Stimulated activated CD8-positive, alpha-beta memory T cell treated with anti-CD3 and anti-CD28 coated beads, Interleukin-4, amount 100 ng/mL, for 4 hours (primary cell): Measurements from ENCODE around the gene SLX9.

Experiments used
- DNase-seq, 2 donors: peaks; one replicate each; pipeline ENCODE4 v3.0.0-alpha.2; 2020; ENCODE audit warnings: low read depth in 2 of 2, low spot score in 1 of 2

SLX9 gene

DNA sequence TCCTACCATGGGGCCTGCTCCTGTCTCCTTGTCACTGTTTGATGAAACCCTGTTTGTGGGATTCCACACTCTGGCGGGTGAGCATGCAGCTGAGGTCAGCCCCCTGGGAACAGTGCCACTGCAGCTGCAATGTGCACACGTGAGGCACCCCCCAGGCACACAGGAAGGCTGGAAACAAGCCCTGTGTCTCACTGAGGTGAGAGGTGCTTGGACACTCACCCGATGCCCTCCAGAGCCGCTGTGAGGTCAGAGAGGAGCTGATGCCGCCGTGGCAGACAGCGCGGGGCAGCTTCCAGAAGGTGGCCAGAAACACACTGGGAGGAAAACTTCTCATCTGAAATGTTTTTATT lies 49.7 kb downstream of the SLX9 start:
- DNase-seq: no peak

DNA sequence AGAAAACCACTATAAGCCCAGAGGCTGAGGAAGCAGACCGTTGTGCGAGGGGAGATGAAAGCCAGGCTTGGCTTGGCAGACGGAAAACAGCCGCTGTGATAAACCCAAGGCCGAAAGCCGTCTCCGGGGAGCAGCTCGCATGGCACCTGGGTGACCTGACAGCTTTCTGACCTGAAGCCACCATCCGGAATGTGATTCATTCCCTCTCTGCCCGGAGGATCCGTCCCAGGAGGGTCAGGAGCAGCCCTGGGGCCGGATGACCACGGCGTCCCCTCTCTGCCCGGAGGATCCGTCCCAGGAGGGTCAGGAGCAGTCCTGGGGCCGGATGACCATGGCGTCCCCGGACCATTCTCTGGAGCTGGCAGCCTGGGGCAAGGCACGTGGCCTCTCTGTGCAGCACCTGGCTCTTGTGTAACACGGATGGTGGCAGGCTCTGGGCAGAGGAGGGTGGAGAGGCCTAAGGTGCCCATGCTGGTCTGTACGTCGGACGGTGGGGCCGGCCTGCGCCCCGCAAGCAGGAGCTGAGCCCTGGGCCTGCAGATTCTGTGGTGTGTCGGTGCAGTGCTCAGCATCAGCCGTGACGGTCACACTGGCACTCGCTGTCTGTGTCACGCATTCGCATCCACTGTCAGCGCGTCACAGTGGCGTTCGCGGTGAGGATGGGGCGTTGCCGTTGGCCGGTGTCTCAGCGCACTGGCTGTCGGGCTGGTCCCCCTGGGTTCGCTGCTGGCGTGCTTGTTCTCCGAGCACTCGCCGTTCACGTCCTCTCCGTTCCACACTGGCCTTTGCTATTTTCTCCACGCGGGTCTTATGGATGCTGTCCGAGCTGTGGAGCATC lies 50.3 kb downstream of the SLX9 start:
- no peak for DNase-seq

DNA sequence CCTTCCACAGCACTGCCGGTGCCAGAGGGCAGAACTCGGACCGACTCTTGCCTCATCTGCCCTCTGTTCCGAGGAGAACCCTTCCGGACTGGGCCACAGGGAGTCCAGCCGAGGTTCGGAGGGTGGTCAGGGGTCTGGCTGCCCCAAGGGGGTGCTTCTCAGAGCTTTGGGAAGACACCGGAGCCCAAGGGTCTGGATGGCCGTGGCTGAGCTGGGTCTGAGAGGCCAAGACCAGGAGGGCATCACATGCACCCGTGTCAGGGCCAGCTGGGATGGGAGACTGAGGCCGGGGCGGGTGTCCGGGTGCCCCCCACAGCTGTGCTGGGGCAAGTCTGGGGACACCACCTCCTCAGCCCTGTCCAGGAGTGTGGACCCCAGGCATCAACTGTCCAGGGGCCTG lies 51.1 kb downstream of the SLX9 start:
- DNase-seq: no peak

DNA sequence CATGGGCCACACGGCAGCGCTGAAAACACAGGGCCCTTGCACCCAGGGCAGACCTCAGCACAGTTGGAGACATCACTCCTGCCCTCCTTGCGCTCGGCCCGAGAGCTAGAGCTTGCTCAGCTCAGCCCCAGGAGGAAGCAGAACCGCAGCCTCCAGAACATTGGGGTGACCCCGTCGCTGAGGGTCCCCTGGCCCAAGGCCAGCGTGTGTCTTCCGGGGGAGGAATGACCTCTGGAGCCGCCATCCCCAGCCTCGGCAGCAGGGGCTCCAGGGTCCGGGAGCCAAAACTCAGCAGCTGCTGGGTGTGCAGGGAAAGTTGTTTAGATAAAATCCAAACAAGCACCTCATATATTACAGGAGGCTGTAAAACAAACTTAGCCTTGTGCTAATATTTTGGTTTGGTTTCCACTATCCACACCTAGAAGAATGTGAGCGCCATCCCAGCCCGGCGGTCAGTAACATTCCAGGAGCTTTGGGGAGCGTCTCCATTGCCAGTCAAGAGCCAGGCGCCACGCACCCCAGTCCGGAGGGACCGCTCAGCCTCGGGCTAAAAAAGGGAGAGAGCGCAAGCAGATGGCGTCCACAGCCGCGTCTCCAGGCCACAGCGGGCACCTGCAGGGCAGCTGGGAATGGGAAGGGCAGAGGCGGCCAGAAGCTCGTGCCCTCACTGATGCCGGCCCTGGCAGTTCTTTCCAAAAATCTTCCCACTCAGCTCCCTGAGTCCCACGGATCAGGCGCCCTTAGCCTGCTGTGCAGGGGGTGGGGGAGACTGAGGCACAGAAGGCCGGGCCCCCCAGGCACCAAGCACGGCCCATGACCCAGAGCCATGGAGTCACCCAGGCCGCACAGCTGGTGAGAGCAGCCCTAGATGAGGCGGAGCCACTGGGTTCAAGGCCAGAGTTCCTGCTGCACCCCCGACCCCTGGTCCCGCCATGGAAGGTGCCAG lies 52.0 kb downstream of the SLX9 start:
- no peak for DNase-seq

DNA sequence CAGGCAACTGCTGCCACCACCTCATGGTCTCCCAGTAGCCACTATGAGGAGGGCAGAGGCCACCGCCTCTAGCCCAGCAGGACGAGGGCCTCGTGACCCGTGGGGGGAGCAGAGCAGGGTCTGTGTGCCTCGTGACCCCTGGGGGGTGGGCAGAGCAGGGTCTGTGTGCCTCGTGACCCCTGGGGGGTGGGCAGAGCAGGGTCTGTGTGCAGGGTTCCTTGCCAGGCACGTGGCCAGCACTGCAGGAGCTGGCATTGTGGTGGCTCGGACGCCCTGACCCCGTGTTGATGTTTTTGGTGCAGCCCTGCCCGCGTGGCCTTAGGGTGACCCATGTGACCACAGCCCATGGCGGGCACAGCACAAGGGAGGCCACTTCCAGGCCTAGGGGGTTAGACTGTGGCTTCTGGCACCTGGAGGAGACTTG lies 52.8 kb downstream of the SLX9 start:
- no peak for DNase-seq

DNA sequence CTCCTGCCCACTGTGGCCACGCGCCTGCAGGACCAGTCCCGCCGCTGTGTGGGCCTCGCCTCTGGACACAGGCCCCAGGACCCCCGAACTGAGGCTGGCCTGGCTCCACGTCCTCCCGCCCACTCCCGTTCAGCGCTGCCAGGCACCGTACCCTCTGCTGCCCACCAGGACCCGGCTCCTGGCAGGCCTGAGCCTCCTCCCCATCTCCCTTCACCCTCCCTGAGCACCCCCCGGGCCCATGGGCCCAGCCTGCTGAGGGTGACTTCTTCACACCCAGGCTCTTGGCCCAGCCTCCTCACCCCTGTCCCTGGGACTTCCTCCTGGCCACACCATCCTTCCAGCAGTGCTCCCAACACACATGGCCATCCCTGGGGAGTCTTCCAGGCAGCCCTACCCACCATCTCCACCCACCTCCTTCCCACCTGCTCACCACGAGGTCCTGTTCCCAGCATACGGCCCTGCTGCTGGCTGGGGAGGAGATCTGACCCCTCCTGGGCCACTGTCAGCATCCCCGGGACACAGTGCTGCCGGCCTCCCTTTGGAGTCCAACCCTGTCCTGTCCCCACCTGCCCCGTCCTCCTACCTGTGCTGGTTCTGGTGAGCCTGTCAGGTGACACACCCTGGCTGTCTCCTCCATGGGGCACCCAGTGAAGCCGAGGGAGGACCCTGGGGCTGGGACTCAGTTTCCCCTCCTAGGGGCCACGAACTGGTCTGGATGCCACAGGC lies 53.7 kb downstream of the SLX9 start:
- DNase-seq: no peak

DNA sequence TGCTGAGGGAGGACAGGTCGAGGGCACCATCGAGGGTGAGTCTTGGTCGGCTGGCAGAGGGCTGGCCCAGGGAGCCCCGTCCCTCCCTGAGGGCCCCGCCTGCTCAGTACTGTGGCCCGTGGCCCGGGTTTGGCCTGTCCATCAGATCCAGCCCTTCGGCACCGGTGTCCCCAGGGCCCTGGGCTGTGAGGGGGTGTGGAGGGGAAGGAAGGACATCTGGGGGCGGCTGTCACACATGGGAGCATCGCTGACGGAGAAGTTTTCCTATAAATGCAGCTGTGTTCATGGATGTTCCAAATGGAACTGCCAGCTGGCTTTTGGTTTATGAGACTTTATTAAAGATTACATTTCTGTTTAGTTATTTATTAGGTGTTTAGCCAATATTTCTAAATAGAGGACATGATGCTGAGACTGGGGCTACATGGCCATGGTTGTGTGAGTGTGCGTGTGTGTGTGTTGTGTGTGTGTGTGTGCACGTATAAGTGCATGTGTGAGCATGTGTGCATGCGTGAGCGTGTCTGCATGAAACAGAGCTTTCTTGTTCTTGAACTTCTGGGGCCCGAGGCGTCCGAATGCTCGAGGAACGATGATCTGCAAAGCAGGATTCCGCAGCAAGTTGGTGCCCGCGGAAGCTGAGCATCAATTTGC lies 54.3 kb downstream of the SLX9 start:
- no peak for DNase-seq

DNA sequence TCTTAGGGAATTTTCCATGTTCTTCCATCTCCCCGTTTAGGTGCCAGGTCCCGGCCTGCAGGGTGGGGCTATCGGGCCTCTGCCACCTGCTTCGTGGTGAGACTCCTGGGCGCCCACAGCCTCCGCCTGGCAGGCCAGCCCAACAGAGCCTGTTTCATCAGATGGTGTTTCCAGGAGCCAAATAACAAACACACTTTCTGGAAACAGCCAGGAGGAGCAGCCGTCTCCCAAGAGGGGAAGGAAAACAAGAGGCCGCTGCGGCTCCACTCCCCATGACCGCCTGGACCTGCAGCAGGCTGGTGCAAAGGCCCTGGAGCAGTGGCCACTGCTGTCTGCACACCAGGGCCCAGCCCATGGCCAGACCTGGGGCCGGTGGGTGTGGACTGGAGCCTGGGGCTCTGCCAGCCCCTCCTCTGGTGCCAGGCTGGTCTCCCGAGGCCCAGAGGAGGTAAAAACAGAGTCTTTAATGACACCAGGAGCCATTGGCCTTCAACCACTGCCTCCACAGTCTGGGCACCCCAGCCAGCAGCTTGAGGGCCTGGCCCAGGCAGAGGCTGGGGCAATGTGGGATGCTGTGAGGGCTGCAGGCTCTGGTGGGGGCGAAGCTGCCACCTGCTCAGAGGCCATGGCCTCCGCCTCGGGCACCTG lies 55.0 kb downstream of the SLX9 start:
- no peak for DNase-seq

DNA sequence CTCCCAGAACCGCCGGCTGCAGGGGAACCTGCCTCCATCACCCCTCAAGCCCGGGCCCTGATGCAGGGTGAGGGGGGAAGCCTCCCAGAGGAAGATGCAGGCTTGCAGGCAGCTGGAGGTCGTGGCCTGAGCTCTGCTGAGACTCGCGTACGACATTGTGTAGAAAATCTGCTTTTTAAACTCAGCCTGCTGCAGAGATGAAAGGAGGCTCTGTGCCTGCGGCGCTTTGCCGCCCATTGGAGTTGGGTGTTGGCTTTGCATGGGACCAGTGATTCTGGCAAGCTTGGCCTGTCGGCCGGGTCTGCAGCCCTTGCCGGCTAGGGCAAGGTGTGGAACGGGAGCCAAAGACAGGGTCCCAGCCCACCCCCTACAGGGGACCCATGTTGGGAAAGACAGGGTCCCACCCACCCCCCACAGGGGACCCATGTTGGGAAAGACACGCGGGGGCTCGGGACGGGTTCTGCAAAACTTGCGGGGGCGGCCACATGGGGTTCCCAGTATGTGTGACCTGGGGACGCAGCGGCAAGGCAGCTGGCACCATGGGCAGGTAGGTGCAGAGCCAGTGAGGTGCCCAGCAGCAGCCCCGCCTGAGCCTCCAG lies 55.6 kb downstream of the SLX9 start:
- DNase-seq: no peak

DNA sequence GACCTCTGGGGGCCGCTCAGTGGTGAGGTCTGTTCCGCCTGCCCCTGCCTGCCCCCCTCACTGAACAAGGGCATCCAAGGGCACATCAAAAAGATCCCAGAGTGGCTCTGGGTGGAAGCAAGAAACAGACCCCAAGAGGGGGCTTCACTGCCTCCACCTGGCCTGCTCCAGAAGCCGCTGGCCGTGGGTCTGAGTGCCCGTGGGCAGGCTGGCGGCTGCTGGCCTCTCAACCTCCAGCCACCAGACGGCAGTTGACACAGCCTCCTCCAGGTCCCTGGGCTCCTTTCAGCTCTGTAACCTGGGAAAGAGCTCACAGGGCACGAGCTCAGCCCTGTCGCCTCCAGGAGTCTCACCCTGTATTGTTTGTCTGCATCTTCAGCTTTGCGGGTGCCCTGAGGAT lies 56.3 kb downstream of the SLX9 start:
- DNase-seq: no peak

DNA sequence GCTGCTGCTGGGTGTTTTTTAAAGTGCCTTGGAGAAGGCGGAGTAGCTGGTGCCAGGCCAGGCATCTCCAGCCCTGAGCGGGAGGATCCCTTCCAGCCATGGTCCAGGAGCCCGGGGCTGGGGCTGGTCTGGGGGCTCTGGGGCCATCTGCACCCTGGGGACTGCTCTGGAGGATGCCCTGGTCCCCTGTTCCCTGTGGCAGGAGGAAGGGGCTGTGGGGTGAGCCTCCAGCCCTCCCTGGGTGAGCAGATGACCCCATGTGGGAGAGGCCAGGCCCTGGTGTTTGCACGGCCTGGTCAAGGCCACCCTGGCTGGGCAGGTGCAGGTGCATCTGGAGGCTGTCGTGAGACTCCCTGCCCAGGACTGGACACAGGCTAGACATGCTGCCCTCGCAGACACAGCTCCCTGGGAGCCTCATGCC lies 56.7 kb downstream of the SLX9 start:
- DNase-seq: no peak

DNA sequence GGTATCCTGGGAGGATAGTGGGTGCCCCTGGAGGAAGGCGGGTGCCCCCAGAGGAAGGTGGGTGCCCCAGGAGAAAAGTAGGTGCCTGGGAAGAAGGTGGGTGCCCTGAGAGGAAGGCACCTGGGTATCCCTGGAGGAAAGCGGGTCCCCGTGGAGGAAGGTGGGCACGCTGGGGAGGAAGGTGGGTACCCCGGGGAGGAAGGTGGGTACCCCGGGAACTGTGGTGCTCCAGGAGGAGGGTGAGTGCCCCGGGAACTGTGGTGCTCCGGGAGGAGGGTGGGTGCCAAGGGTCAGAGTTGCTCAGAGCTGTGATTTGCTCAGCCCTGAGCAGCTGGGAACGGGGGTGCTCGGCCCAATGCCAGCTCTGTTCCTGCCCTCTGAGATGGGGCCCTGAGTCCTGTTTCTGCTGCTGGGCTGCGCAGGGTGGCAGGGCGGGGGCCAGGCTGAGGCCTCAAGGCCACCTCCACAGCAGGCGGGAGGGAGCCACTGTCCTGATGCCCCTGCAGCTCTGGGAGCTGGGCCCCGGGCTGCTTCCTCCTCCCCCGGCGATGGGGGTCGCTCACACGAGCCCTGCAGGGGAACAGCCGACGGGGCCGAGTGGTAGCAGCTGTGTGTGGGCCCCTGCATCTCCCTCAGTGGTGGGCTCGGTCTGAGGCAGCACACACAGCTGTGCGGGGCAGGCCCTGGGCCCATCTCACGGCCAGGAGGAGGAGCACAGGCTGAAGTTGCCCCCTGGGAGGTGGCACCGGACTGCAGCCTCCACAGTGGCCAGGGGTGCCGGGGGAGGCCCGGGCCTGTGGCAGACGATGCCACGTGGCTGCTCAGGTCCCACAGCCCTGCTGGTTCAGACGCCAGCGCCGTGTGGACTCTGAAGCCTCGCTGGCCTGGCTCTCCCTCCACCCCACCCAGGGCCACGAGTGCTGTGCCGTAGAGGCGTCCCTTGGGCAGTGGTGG lies 57.4 kb downstream of the SLX9 start:
- no peak for DNase-seq

DNA sequence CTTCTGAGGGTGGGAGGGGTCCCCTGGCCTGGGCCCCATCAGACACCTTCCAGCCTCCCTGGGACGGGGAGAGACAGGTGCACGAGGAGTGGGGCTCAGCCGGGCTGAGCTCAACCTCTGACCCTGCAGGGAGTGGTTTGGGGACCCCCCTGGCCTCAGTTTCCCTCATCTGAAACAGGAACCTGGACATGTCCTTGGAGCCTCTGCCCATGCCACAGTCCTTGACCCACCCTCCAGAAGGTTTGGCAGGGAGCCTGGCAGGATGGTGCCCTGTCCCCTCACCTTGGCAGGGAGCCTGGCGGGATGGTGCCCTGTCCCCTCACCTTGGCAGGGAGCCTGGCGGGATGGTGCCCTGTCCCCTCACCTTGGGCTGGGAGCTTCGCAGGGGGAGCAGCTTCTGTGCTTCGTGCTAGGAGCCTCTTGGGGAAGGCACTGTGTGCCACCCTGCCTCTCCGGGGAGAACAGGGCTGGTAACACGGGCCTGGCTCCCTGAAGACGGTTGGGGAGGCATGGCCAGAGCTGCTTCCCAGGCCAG lies 58.3 kb downstream of the SLX9 start:
- DNase-seq: no peak

DNA sequence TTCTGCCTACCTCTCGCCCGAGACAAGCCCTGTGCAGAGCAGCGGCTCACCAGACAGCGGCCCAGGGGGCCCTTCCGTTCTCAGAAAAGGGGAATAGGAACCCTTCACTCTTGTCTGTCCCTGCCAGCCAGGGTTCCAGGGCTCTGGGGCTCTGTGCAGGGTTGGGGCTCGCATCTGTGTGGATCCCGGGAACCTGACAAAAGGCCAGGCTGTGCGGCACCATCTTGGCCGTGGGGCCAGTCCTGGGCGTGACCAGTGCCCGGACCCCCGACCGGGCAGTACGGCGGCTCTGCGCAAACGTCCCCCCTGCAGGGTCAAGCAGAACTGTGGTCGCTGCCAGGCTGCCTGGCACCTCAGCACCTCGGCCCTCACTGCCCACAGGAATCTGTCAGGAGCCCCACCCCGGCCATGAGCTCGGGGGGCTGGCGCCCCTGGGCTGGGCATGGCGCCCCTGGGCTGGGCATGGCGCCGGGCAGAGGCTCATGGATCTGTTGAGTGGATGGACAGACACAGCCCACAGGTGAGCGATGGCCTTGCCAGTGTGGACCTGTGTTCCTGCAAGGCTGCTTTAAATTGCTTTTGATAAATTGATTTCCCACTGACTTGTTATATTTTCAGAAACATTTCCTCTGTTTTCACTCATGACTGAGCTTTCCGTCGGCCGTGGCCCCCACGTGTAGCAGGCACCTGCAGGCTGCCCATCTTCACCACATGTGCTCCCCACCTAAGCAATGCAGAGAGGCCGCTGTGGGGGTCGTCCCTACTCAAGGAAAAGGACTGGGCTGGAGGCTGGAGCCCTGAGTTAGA lies 59.0 kb downstream of the SLX9 start:
- no peak for DNase-seq

DNA sequence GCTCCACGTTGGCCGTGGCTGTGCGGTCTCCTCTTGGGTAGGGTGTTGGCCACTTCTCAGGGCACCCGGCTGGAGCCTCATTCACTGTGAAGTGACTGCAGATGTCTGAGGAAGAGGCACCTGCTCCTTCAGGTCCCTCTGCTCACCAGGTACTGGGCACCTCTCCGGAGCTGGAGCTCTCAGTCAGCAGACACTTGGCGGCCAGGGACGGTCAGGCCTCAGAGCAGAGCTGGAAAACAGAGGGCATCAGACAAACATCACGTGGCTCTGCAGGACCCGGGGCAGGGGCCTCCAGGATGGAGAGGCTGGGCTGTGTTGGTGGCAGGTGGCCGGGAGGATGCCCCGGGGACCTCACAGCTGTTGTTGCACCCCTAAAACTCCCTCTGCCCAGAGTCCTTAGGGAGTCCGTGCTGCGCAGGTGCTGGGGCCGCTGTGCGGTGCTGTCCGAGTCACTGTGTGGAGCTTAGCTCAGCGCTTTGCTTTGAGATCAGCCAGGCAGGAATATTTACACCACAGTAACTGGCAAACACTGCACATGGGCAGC lies 59.7 kb downstream of the SLX9 start:
- DNase-seq: no peak

DNA sequence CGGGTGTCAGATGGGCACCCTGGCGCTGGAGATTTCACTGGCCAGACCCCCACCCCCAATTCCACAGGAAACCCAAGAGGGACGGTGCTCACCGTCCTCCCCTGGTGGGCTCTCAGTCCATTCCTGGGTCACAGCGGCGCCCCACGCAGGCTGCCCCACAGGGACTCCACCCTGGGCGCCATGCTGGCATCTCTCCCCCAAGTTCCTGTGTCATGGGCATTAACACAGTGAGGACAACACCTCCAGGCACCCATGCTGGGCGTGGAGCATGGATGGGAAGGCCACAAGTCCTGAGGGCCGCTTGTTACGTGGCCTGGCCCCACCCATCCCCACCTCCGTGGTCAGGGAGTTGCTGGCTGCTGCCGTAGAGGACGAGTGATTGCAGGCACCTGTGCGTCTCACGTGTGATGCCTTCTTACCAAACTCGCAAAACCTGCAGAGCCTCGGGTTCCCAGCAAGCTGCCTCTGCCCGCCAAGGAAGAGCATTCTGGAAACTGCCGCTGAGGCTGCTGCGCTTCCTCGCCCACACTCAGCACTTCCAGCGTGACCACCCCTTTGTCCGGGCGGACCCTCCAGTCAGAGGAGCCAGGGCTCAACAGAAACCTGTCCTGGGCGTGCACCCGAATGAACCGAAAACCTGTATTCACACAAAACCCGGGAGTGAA lies 60.3 kb downstream of the SLX9 start:
- no peak for DNase-seq

DNA sequence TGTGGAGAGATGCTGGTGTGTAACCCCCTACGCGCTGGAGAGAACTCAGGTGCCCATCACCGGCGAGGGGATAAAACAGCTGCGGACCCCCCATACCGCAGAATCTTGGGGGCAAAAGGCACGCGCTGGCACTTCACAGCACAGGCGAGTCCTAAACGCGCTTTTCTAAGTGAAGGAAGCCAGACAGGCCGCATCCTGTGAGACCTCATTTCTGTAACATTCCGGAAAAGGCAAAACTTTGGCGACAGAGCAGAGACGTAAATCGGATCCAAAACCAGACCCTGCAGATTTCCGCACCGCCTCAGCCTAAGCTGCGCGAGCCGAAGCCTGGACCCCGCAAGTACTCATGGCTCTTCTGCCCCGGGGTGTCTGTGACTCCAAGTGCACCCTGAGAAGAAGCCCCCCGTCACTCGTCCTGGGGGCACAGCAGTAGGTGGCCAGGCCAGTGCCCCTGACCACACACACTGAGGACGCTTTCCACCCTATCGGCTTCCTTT lies 60.9 kb downstream of the SLX9 start:
- DNase-seq: no peak
